ENCODE measurements around the gene PBX4. TPM values are rescaled to one million over a fixed set of nuclear protein-coding genes. Genes with fewer than 3 reads are reported as not detected.

The PBX4 gene
- total and polyA plus RNA-seq, 2 experiments from 2014 or later = 2.6 to 4.1 TPM

- TF ChIP-seq ETS1 (IDR thresholded peaks at IDR 0.05) (no peak), CTCF (conservative IDR thresholded peaks at IDR 0.05; ENCODE audit: low read depth in 2 of 2) (no peak)
Observed at GRCh38 chr19:19550485-19550929, 68.0 kb downstream of the PBX4 start (continued).

- peaks cover 7% of the 10 kb centered on the region; the same call in 1 of the 2 replicates for H3F3A ChIP-seq (replicated peaks; ENCODE audit: low read depth)
- H3K4me3 ChIP-seq = no peak overlapping the region
- DNase-seq (ENCODE audit: low spot score) = no peak
- H3K27me3 Mint-ChIP-seq (ENCODE audit: insufficient read depth, low read depth, poor library complexity) = peaks cover 11% of the 10 kb centered on the region
- no peaks in the 10 kb centered on the region; the same call in 2 of the 3 replicates for H3K36me3 Mint-ChIP-seq (ENCODE audit: low read depth)
- no peak for ATAC-seq
- no peaks in the 10 kb centered on the region; the same call in 1 of the 3 replicates for H3K9me3 Mint-ChIP-seq
- H3K4me3 Mint-ChIP-seq = no peak overlapping the region
- no peak overlapping the region for H3K27ac ChIP-seq (ENCODE audit: low read depth)
- 0 out of 2 replicates have a peak overlapping the region, but pooled peaks have one; percentile 14 for H3K27ac Mint-ChIP-seq
- no peaks in the 10 kb centered on the region for H3K27me3 ChIP-seq (ENCODE audit: insufficient read depth)
- no peak overlapping the region for H3K4me2 ChIP-seq
- H3K4me1 ChIP-seq (ENCODE audit: insufficient read depth) = no peaks in the 10 kb centered on the region
- H4K20me1 ChIP-seq (replicated peaks; ENCODE audit: insufficient read depth) = no peaks in the 10 kb centered on the region
- no peaks in the 10 kb centered on the region for H3K79me2 ChIP-seq (replicated peaks; ENCODE audit: insufficient read depth)
- H2AFZ ChIP-seq = no peak overlapping the region
- H3K36me3 ChIP-seq (ENCODE audit: insufficient read depth) = no peaks in the 10 kb centered on the region
- peaks cover 6% of the 10 kb centered on the region; the same call in 1 of the 3 replicates for H3K4me1 Mint-ChIP-seq
- TF ChIP-seq ZNF331 (CRISPR knock-in tag; IDR thresholded peaks at IDR 0.05; ENCODE audit: low read depth) (no peak), EZH2 (IDR thresholded peaks at IDR 0.05; ENCODE audit: low read depth, unreplicated experiment) (no peak), REST (IDR thresholded peaks at IDR 0.05; ENCODE audit: unreplicated experiment) (no peak), ZNF114 (CRISPR knock-in tag; IDR thresholded peaks at IDR 0.05) (no peak)
- H3K9me2 ChIP-seq (ENCODE audit: insufficient read depth) = no peaks in the 10 kb centered on the region
Observed at GRCh38 chr19:19549804-19550464, 68.6 kb downstream of the PBX4 start.

Data from GM23338 (cell line).